Activated CD4-positive, alpha-beta T cell treated with anti-CD3 and anti-CD28 coated beads, Interleukin-2, amount 50 U/mL, for 24 hours (primary cell): ENCODE measurements around the gene NOP16.

Source experiments
- DNase-seq, 2 donors: peaks; one replicate each; pipeline ENCODE4 v3.0.0-alpha.2; 2020; ENCODE audit warnings: low read depth in 1 of 2, low spot score in 1 of 2

The NOP16 gene

GRCh38 chr5:176386491-176386890, 1.9 kb downstream of the NOP16 start:
- no peak for DNase-seq

GRCh38 chr5:176384991-176385390, 3.4 kb downstream of the NOP16 start:
- no peak for DNase-seq

GRCh38 chr5:176384366-176384930, 4.0 kb downstream of the NOP16 start:
- DNase-seq: no peak

GRCh38 chr5:176383961-176384360, 4.4 kb downstream of the NOP16 start:
- no peak for DNase-seq

- DNase-seq: no peak
These were observed 5.0 kb downstream of the NOP16 start for GRCh38 chr5:176383248-176383905.

- DNase-seq: no peak
These were observed 5.7 kb downstream of the NOP16 start for GRCh38 chr5:176382721-176383120.

GRCh38 chr5:176381979-176382378, 6.4 kb downstream of the NOP16 start:
- no peak for DNase-seq

- DNase-seq: no peak
These were observed 7.0 kb downstream of the NOP16 start for GRCh38 chr5:176381423-176381822.

- no peak for DNase-seq
These were observed 8.5 kb downstream of the NOP16 start for GRCh38 chr5:176379881-176380280.

- DNase-seq: no peak
These were observed 15.1 kb downstream of the NOP16 start for GRCh38 chr5:176373100-176373818.

- no peak for DNase-seq
These were observed 16.5 kb downstream of the NOP16 start for GRCh38 chr5:176371621-176372539.

- DNase-seq: no peak
These were observed 18.3 kb downstream of the NOP16 start for GRCh38 chr5:176369934-176370711.

GRCh38 chr5:176368726-176369125, 19.7 kb downstream of the NOP16 start:
- no peak for DNase-seq

- no peak for DNase-seq
These were observed 22.0 kb downstream of the NOP16 start for GRCh38 chr5:176366232-176366894.

GRCh38 chr5:176365351-176366231, 22.8 kb downstream of the NOP16 start, which contains the start of gene ARL10:
ARL10 (plus strand) TSS chr5:176365487; CDS start chr5:176365564, 77 bp downstream.
- peak; percentile 46 to 50 for DNase-seq

- no peak for DNase-seq
These were observed 23.5 kb downstream of the NOP16 start for GRCh38 chr5:176364765-176365350.

- no peak for DNase-seq
These were observed 26.2 kb downstream of the NOP16 start for GRCh38 chr5:176362233-176362490.

GRCh38 chr5:176361437-176362232, 26.8 kb downstream of the NOP16 start, which contains the start of gene KIAA1191:
KIAA1191 (minus strand) TSS chr5:176361764; CDS start chr5:176359508, 2,256 bp downstream.
- DNase-seq: peak; percentile 79 to 90
